Activated naive CD4-positive, alpha-beta T cell treated with anti-CD3 and anti-CD28 coated beads for 36 hours (primary cell): ENCODE measurements around the gene CENPO. TPM values are rescaled to one million over a fixed set of nuclear protein-coding genes. Genes with fewer than 3 reads are reported as not detected.

Experiments
- CTCF ChIA-PET: fragments of 350-600 bp; sonication (Branson Sonifier 250); formaldehyde crosslinking; loops from one replicate; lab custom pipeline; 2021; ENCODE audit warnings: antibody characterized with exemption; lab: Charles Lee
- DNase-seq: peaks from one replicate; pipeline ENCODE4 v3.0.0-alpha.2; 2020
- H3K27ac Mint-ChIP-seq: one replicate; pipeline ENCODE4 v1.8.0; 2021; ENCODE audit warnings: mild to moderate bottlenecking, mixed read lengths
- H3K27me3 Mint-ChIP-seq: one replicate; pipeline ENCODE4 v1.8.0; 2021; ENCODE audit warnings: low read depth, mixed read lengths
- H3K36me3 Mint-ChIP-seq: one replicate; pipeline ENCODE4 v1.8.0; 2021; ENCODE audit warnings: low read depth, mixed read lengths
- H3K4me1 Mint-ChIP-seq: one replicate; pipeline ENCODE4 v1.8.0; 2021; ENCODE audit warnings: low read depth, mixed read lengths
- H3K4me3 Mint-ChIP-seq: one replicate; pipeline ENCODE4 v1.8.0; 2021; ENCODE audit warnings: mild to moderate bottlenecking, moderate library complexity, mixed read lengths
- H3K9me3 Mint-ChIP-seq: one replicate; pipeline ENCODE4 v1.8.0; 2021; ENCODE audit warnings: mixed read lengths
- intact Hi-C: fragments of 100-400 bp; cut with micrococcal nuclease; formaldehyde crosslinking; loops from one replicate; pipeline ENCODE4 v1.15.1; 2023
- total RNA-seq, 2 experiments: library from RNA; stranded (reverse); gene quantifications; one replicate each; pipeline ENCODE4 v1.2.3, GENCODE V29; 2021

CENPO gene
- total RNA-seq, 2 experiments from 2014 or later = 36.4 to 38.5 TPM

- Mint-ChIP-seq H3K27ac (no peak overlapping the region), H3K9me3 (peaks cover 5% of the 10 kb centered on the region), H3K4me3 (no peak overlapping the region), H3K36me3 (peaks cover 15% of the 10 kb centered on the region), H3K27me3 (no peaks in the 10 kb centered on the region), H3K4me1 (no peaks in the 10 kb centered on the region)
- intact Hi-C loops = no loop called here
- CTCF ChIA-PET = interaction anchor here (0.6 kb wide), 1 partner anchor 16 kb away, joined by 3 read pairs; no protein-coding TSS in a partner anchor
- no peak for DNase-seq
Measured at GRCh38 chr2:24844023-24844685, 50.9 kb downstream of the CENPO start.

- DNase-seq = no peak
- intact Hi-C loops = no loop called here
- peaks cover 5% of the 10 kb centered on the region for H3K9me3 Mint-ChIP-seq
- no peaks in the 10 kb centered on the region for H3K27me3 Mint-ChIP-seq
- H3K36me3 Mint-ChIP-seq = peaks cover 18% of the 10 kb centered on the region
- H3K4me1 Mint-ChIP-seq = no peaks in the 10 kb centered on the region
- CTCF ChIA-PET = interaction anchor here (1.2 kb wide), 1 partner anchor 18 kb away, joined by 3 read pairs; no protein-coding TSS in a partner anchor
- H3K4me3 Mint-ChIP-seq = no peak overlapping the region
- no peak overlapping the region for H3K27ac Mint-ChIP-seq
Measured at GRCh38 chr2:24845691-24846090, 52.5 kb downstream of the CENPO start.

- no peak for DNase-seq
- intact Hi-C loops = no loop called here
- no peaks in the 10 kb centered on the region for H3K27me3 Mint-ChIP-seq
- CTCF ChIA-PET = no interaction called here
- peaks cover 5% of the 10 kb centered on the region for H3K9me3 Mint-ChIP-seq
- peaks cover 18% of the 10 kb centered on the region for H3K36me3 Mint-ChIP-seq
- no peaks in the 10 kb centered on the region for H3K4me1 Mint-ChIP-seq
- H3K4me3 Mint-ChIP-seq = no peak overlapping the region
- no peak overlapping the region for H3K27ac Mint-ChIP-seq
Measured at GRCh38 chr2:24850944-24851343, 57.7 kb downstream of the CENPO start.

- Mint-ChIP-seq H3K4me1 (no peaks in the 10 kb centered on the region), H3K36me3 (peaks cover 21% of the 10 kb centered on the region), H3K27ac (no peak overlapping the region), H3K9me3 (peaks cover 5% of the 10 kb centered on the region), H3K4me3 (no peak overlapping the region), H3K27me3 (no peaks in the 10 kb centered on the region)
- DNase-seq = no peak
- intact Hi-C loops = no loop called here
- CTCF ChIA-PET = no interaction called here
Measured at GRCh38 chr2:24852026-24852425, 58.8 kb downstream of the CENPO start.

- no peaks in the 10 kb centered on the region for H3K4me1 Mint-ChIP-seq
- peaks cover 18% of the 10 kb centered on the region for H3K36me3 Mint-ChIP-seq
- peaks cover 5% of the 10 kb centered on the region for H3K9me3 Mint-ChIP-seq
- DNase-seq = no peak
- no peaks in the 10 kb centered on the region for H3K27me3 Mint-ChIP-seq
- CTCF ChIA-PET = no interaction called here
- intact Hi-C loops = no loop called here
- no peak overlapping the region for H3K4me3 Mint-ChIP-seq
- H3K27ac Mint-ChIP-seq = no peak overlapping the region
Measured at GRCh38 chr2:24852431-24853020, 59.3 kb downstream of the CENPO start.

GRCh38 chr2:24853046-24853445 is 59.8 kb downstream of the CENPO start:
- DNase-seq = no peak
- H3K9me3 Mint-ChIP-seq = peaks cover 5% of the 10 kb centered on the region
- no peaks in the 10 kb centered on the region for H3K4me1 Mint-ChIP-seq
- no peak overlapping the region for H3K27ac Mint-ChIP-seq
- no peaks in the 10 kb centered on the region for H3K27me3 Mint-ChIP-seq
- CTCF ChIA-PET = no interaction called here
- no peak overlapping the region for H3K4me3 Mint-ChIP-seq
- intact Hi-C loops = no loop called here
- H3K36me3 Mint-ChIP-seq = peaks cover 20% of the 10 kb centered on the region

- no peak overlapping the region for H3K27ac Mint-ChIP-seq
- intact Hi-C loops = no loop called here
- no peaks in the 10 kb centered on the region for H3K4me1 Mint-ChIP-seq
- H3K4me3 Mint-ChIP-seq = no peak overlapping the region
- no peaks in the 10 kb centered on the region for H3K27me3 Mint-ChIP-seq
- CTCF ChIA-PET = no interaction called here
- no peaks in the 10 kb centered on the region for H3K9me3 Mint-ChIP-seq
- peaks cover 19% of the 10 kb centered on the region for H3K36me3 Mint-ChIP-seq
- DNase-seq = no peak
Measured at GRCh38 chr2:24853996-24854395, 60.8 kb downstream of the CENPO start.

- Mint-ChIP-seq H3K27me3 (no peaks in the 10 kb centered on the region), H3K36me3 (peaks cover 17% of the 10 kb centered on the region), H3K4me1 (no peaks in the 10 kb centered on the region), H3K9me3 (no peaks in the 10 kb centered on the region), H3K27ac (no peak overlapping the region), H3K4me3 (no peak overlapping the region)
- intact Hi-C loops = no loop called here
- no peak for DNase-seq
- CTCF ChIA-PET = interaction anchor here (0.6 kb wide), 1 partner anchor 715 kb away, joined by 3 read pairs; no protein-coding TSS in a partner anchor
Measured at GRCh38 chr2:24855022-24855622, 61.9 kb downstream of the CENPO start.

- no peak overlapping the region for H3K27ac Mint-ChIP-seq
- CTCF ChIA-PET = interaction anchor here (0.6 kb wide), 1 partner anchor 714 kb away, joined by 3 read pairs; no protein-coding TSS in a partner anchor
- DNase-seq = no peak
- no peaks in the 10 kb centered on the region for H3K9me3 Mint-ChIP-seq
- no peaks in the 10 kb centered on the region for H3K4me1 Mint-ChIP-seq
- H3K4me3 Mint-ChIP-seq = no peak overlapping the region
- intact Hi-C loops = no loop called here
- no peaks in the 10 kb centered on the region for H3K27me3 Mint-ChIP-seq
- peaks cover 14% of the 10 kb centered on the region for H3K36me3 Mint-ChIP-seq
Measured at GRCh38 chr2:24855726-24856125, 62.5 kb downstream of the CENPO start.

GRCh38 chr2:24856791-24857211 is 63.6 kb downstream of the CENPO start:
- Mint-ChIP-seq H3K9me3 (no peaks in the 10 kb centered on the region), H3K4me3 (no peak overlapping the region), H3K4me1 (no peaks in the 10 kb centered on the region), H3K36me3 (peaks cover 11% of the 10 kb centered on the region), H3K27ac (no peak overlapping the region), H3K27me3 (no peaks in the 10 kb centered on the region)
- no peak for DNase-seq
- intact Hi-C loops = no loop called here
- CTCF ChIA-PET = interaction anchor here (0.8 kb wide), 1 partner anchor 434 kb away, joined by 3 read pairs; no protein-coding TSS in a partner anchor

GRCh38 chr2:24857746-24858145 is 64.5 kb downstream of the CENPO start:
- H3K27me3 Mint-ChIP-seq = no peaks in the 10 kb centered on the region

GRCh38 chr2:24858996-24859395 is 65.8 kb downstream of the CENPO start:
- H3K36me3 Mint-ChIP-seq = peaks cover 9% of the 10 kb centered on the region
- intact Hi-C loops = no loop called here
- H3K4me3 Mint-ChIP-seq = no peak overlapping the region
- no peak overlapping the region for H3K27ac Mint-ChIP-seq
- no peaks in the 10 kb centered on the region for H3K9me3 Mint-ChIP-seq
- H3K4me1 Mint-ChIP-seq = no peaks in the 10 kb centered on the region
- no peak for DNase-seq
- H3K27me3 Mint-ChIP-seq = no peaks in the 10 kb centered on the region
- CTCF ChIA-PET = interaction anchor here (0.9 kb wide), 1 partner anchor 66 kb away, joined by 3 read pairs; the partner anchor contains the start of genes CENPO and PTRHD1

More at GRCh38 chr2:24857746-24858145, 64.5 kb downstream of the CENPO start:
- Mint-ChIP-seq H3K4me3 (no peak overlapping the region), H3K4me1 (no peaks in the 10 kb centered on the region), H3K27ac (no peak overlapping the region), H3K36me3 (peaks cover 10% of the 10 kb centered on the region), H3K9me3 (no peaks in the 10 kb centered on the region)
- CTCF ChIA-PET = no interaction called here
- no peak for DNase-seq
- intact Hi-C loops = no loop called here
